KOPT-K1 (cell line): ENCODE results near the gene TEX11.
"Not testable (repeated sequence)": the region's sequence is repeated elsewhere in the genome, so short reads cannot be mapped to it uniquely, and the experiment has no call there.

ENCODE experiments used
- H3K27ac ChIP-seq: fragments of 200-600 bp; sonication (generic); 2 replicates; pipeline ENCODE4 v1.5.1; 2016; ENCODE audit warnings: antibody characterized with exemption, mild to moderate bottlenecking, low read depth, low read length; ENCODE audit not compliant: poor library complexity, severe bottlenecking
- H3K36me3 ChIP-seq: fragments of 200-600 bp; sonication (generic); 2 replicates; pipeline ENCODE4 v1.5.1; 2017; ENCODE audit warnings: antibody characterized with exemption, mild to moderate bottlenecking, low read length, moderate library complexity; ENCODE audit not compliant: insufficient read depth
- H3K9me3 ChIP-seq: fragments of 200-600 bp; sonication (generic); 2 replicates; pipeline ENCODE4 v1.5.1; 2017; ENCODE audit warnings: antibody characterized with exemption, low read length, mild to moderate bottlenecking; ENCODE audit not compliant: insufficient read depth, poor library complexity, severe bottlenecking

Gene TEX11

GRCh38 chrX:70908541-70908940 lies at the start of gene TEX11:
TEX11 (minus strand) TSS chrX:70908711; CDS start chrX:70907789, 922 bp downstream.
- Histone ChIP-seq H3K27ac (no peak within 1 kb of the TSS), H3K9me3 (no peaks in the 10 kb centered on the region), H3K36me3 (no peaks in the 10 kb centered on the region)

- Histone ChIP-seq H3K36me3 (no peaks in the 10 kb centered on the region), H3K27ac (no peak overlapping the region), H3K9me3 (no peaks in the 10 kb centered on the region)
Observed at GRCh38 chrX:70954871-70955270, 46.4 kb upstream of the TEX11 start.

GRCh38 chrX:70924294-70924911 lies 15.9 kb upstream of the TEX11 start:
- no peaks in the 10 kb centered on the region for H3K9me3 ChIP-seq
- no peaks in the 10 kb centered on the region for H3K36me3 ChIP-seq
- no peak overlapping the region for H3K27ac ChIP-seq

GRCh38 chrX:70922774-70923473 lies 14.4 kb upstream of the TEX11 start:
- Histone ChIP-seq H3K27ac (no peak overlapping the region), H3K36me3 (no peaks in the 10 kb centered on the region), H3K9me3 (no peaks in the 10 kb centered on the region)

GRCh38 chrX:70921709-70922352 lies 13.3 kb upstream of the TEX11 start:
- no peaks in the 10 kb centered on the region for H3K36me3 ChIP-seq
- no peaks in the 10 kb centered on the region for H3K9me3 ChIP-seq
- no peak overlapping the region for H3K27ac ChIP-seq

- H3K27ac ChIP-seq, result no peak overlapping the region
- no peaks in the 10 kb centered on the region for H3K9me3 ChIP-seq
- H3K36me3 ChIP-seq, result no peaks in the 10 kb centered on the region
Observed at GRCh38 chrX:70916754-70917153, 8.2 kb upstream of the TEX11 start.

- H3K36me3 ChIP-seq, result no peaks in the 10 kb centered on the region
- H3K9me3 ChIP-seq, result no peaks in the 10 kb centered on the region
- H3K27ac ChIP-seq, result no peak overlapping the region
Observed at GRCh38 chrX:70907900-70908299, 611 bp downstream of the TEX11 start.

- H3K36me3 ChIP-seq, result no peaks in the 10 kb centered on the region
- H3K9me3 ChIP-seq, result no peaks in the 10 kb centered on the region
- no peak overlapping the region for H3K27ac ChIP-seq
Observed at GRCh38 chrX:70901465-70901864, 7.0 kb downstream of the TEX11 start.

- H3K27ac ChIP-seq, H3K36me3 ChIP-seq, H3K9me3 ChIP-seq: not testable (repeated sequence)
Observed at GRCh38 chrX:70890441-70890840, 18.1 kb downstream of the TEX11 start.

- no peaks in the 10 kb centered on the region for H3K36me3 ChIP-seq
- no peaks in the 10 kb centered on the region for H3K9me3 ChIP-seq
- no peak overlapping the region for H3K27ac ChIP-seq
Observed at GRCh38 chrX:70878902-70879301, 29.6 kb downstream of the TEX11 start.

GRCh38 chrX:70852294-70852693 lies 56.2 kb downstream of the TEX11 start:
- Histone ChIP-seq H3K9me3 (no peaks in the 10 kb centered on the region), H3K27ac (no peak overlapping the region), H3K36me3 (no peaks in the 10 kb centered on the region)

- not testable (repeated sequence) for H3K9me3 ChIP-seq, H3K27ac ChIP-seq, H3K36me3 ChIP-seq
Observed at GRCh38 chrX:70844081-70844480, 64.4 kb downstream of the TEX11 start.

- H3K36me3 ChIP-seq, H3K27ac ChIP-seq, H3K9me3 ChIP-seq: not testable (repeated sequence)
Observed at GRCh38 chrX:70843620-70844019, 64.9 kb downstream of the TEX11 start.

- no peaks in the 10 kb centered on the region for H3K36me3 ChIP-seq
- no peaks in the 10 kb centered on the region for H3K9me3 ChIP-seq
- H3K27ac ChIP-seq, result no peak overlapping the region
Observed at GRCh38 chrX:70834589-70834988, 73.9 kb downstream of the TEX11 start.

GRCh38 chrX:70826715-70827114 lies 81.8 kb downstream of the TEX11 start:
- no peaks in the 10 kb centered on the region for H3K36me3 ChIP-seq
- no peaks in the 10 kb centered on the region for H3K9me3 ChIP-seq
- no peak overlapping the region for H3K27ac ChIP-seq

- Histone ChIP-seq H3K9me3 (no peaks in the 10 kb centered on the region), H3K27ac (no peak overlapping the region), H3K36me3 (no peaks in the 10 kb centered on the region)
Observed at GRCh38 chrX:70825366-70825765, 83.1 kb downstream of the TEX11 start.
